Measurements from ENCODE around the gene CYB5D1. TPM values are rescaled to one million over a fixed set of nuclear protein-coding genes. Genes with fewer than 3 reads are reported as not detected.

CYB5D1 gene
- polyA plus RNA-seq, 1 donor from 2014 or later, result 30.4 TPM

GRCh38 chr17:7911116-7911515 is 53.3 kb downstream of the CYB5D1 start:
- H3K4me3 ChIP-seq (ENCODE audit: low read length), result no peak overlapping the region
- H3K9me3 ChIP-seq (ENCODE audit: low read length), result no peaks in the 10 kb centered on the region
- no peaks in the 10 kb centered on the region for H3K27me3 ChIP-seq (ENCODE audit: insufficient read depth, low read depth, low read length)
- peaks cover 9% of the 10 kb centered on the region for H3F3A ChIP-seq (ENCODE audit: insufficient read depth, low read length, poor library complexity, severe bottlenecking)
- H3K4me2 ChIP-seq (ENCODE audit: low read length), result no peak overlapping the region
- no peaks in the 10 kb centered on the region for H3K36me3 ChIP-seq (ENCODE audit: insufficient read depth, low read length)
- H3K9ac ChIP-seq (ENCODE audit: low read length), result no peak overlapping the region
- TF ChIP-seq CTCF (IDR thresholded peaks at IDR 0.05; ENCODE audit: poor library complexity, severe bottlenecking) (no peak), RAD21 (conservative IDR thresholded peaks at IDR 0.05) (no peak), SMC3 (conservative IDR thresholded peaks at IDR 0.05; ENCODE audit: poor library complexity) (no peak), MXI1 (conservative IDR thresholded peaks at IDR 0.05; ENCODE audit: poor library complexity, severe bottlenecking) (no peak), TAF1 (IDR thresholded peaks at IDR 0.05; ENCODE audit: low read depth) (no peak), EZH2 (IDR thresholded peaks at IDR 0.05; ENCODE audit: borderline replicate concordance, insufficient read depth, low read length, poor library complexity, severe bottlenecking) (no peak), POLR2AphosphoS5 (IDR thresholded peaks at IDR 0.05) (no peak), REST (IDR thresholded peaks at IDR 0.05; ENCODE audit: borderline replicate concordance) (no peak), EP300 (conservative IDR thresholded peaks at IDR 0.05; ENCODE audit: poor library complexity, severe bottlenecking) (no peak)
- no peaks in the 10 kb centered on the region for H3K79me2 ChIP-seq (replicated peaks; ENCODE audit: insufficient read depth, low read length)
- H4K20me1 ChIP-seq (ENCODE audit: insufficient read depth), result peaks cover 6% of the 10 kb centered on the region
- no peak overlapping the region for H3K27ac ChIP-seq (ENCODE audit: low read length)
- H3K9me2 ChIP-seq (ENCODE audit: insufficient read depth, low read length), result no peaks in the 10 kb centered on the region
- H2AFZ ChIP-seq (ENCODE audit: low read depth, low read length), result no peak overlapping the region

Small RNA genes lying within 50 kb of the gene (small RNA-seq; reads per million reads assigned to genes)
- 10.7 to 16.6 (median 15.8) reads per million in 3 experiments for gene SCARNA21

Other genes with a start within 250 kb of the CYB5D1 start
- 118 and 130 TPM in 2 replicates for gene FXR2, start 243.1 kb upstream of the CYB5D1 start, polyA plus RNA-seq
- 303 and 330 TPM in 2 replicates for gene SAT2, start 230.2 kb upstream of the CYB5D1 start, polyA plus RNA-seq
- gene SHBG, start 227.9 kb upstream of the CYB5D1 start, polyA plus RNA-seq, result 0.90 and 3.2 TPM in 2 replicates
- 3.2 and 4.2 TPM in 2 replicates for gene ATP1B2, start 207.1 kb upstream of the CYB5D1 start, polyA plus RNA-seq
- 13.8 and 14.3 TPM in 2 replicates for gene TP53, start 170.5 kb upstream of the CYB5D1 start, polyA plus RNA-seq
- gene WRAP53, start 169.5 kb upstream of the CYB5D1 start, polyA plus RNA-seq, result 20.1 and 22.4 TPM in 2 replicates
- 36.4 and 46.5 TPM in 2 replicates for gene EFNB3, start 152.8 kb upstream of the CYB5D1 start, polyA plus RNA-seq
- 2.0 and 2.1 TPM in 2 replicates for gene DNAH2, start 140.3 kb upstream of the CYB5D1 start, polyA plus RNA-seq
- 2.5 and 4.4 TPM in 2 replicates for gene KDM6B, start 23.8 kb upstream of the CYB5D1 start, polyA plus RNA-seq
- 4.2 and 6.7 TPM in 2 replicates for gene TMEM88, start 2.9 kb upstream of the CYB5D1 start, polyA plus RNA-seq
- gene NAA38, start 444 bp upstream of the CYB5D1 start, polyA plus RNA-seq, result 99.5 and 110 TPM in 2 replicates
- gene CHD3, start 30.8 kb downstream of the CYB5D1 start, polyA plus RNA-seq, result 115 and 159 TPM in 2 replicates
- gene RNF227, start 58.3 kb downstream of the CYB5D1 start, polyA plus RNA-seq, result 69.9 and 81.4 TPM in 2 replicates
- gene KCNAB3, start 71.9 kb downstream of the CYB5D1 start, polyA plus RNA-seq, result 5.6 and 7.6 TPM in 2 replicates
- gene TRAPPC1, start 73.9 kb downstream of the CYB5D1 start, polyA plus RNA-seq, result 34.0 and 38.3 TPM in 2 replicates
- gene CNTROB, start 74.2 kb downstream of the CYB5D1 start, polyA plus RNA-seq, result 48.7 and 52.0 TPM in 2 replicates
- gene GUCY2D, start 144.6 kb downstream of the CYB5D1 start, polyA plus RNA-seq, result 0.07 and 0.10 TPM in 2 replicates
- not detected in 2 replicates for gene ALOX15B, start 181.1 kb downstream of the CYB5D1 start, polyA plus RNA-seq
- gene ALOX12B, start 229.7 kb downstream of the CYB5D1 start, polyA plus RNA-seq, result 0.31 and 0.34 TPM in 2 replicates

Data from neural cell (in vitro differentiated cells).